ENCODE measurements around the gene PRODH2.
A peak's percentile ranks its signal among the peaks of the same experiment; 100 is the strongest.

The PRODH2 gene

GRCh38 chr19:35807633-35808032, 5.0 kb downstream of the PRODH2 start:
- H3K27ac ChIP-seq (ENCODE audit: low read depth, low read length): no peak overlapping the region
- H3K27me3 ChIP-seq (ENCODE audit: insufficient read depth, low read length, poor library complexity): no peaks in the 10 kb centered on the region

DNA sequence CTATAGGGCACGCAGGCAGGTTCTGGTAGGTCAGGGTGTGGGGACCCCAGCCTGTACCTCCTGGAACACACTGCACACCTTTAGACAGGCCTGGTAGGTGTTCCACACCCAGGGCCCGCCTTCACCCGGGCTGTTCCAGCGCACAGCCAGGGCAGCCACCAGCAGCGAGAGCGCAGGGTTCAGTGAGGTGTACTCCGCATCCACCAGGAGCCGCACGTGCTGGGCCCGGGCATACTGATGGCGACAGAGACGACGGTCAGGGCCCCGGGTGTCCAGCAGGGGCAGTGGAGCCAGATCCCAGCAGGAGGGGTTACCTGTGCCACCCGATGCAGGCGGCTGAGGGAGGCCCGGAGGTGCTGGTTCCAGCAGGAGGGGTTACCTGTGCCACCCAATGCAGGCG, 6.0 kb downstream of the PRODH2 start:
- DNase-seq: no peak
- WGBS (ENCODE audit: extremely low coverage, insufficient coverage, low lambda C conversion rate): no CpG with 5 or more reads among the region's 18 CpGs
- Histone ChIP-seq H2BK5ac (ENCODE audit: low read length) (no peak overlapping the region), H3K4me1 (ENCODE audit: control insufficient read depth, low read depth, low read length) (no peaks in the 10 kb centered on the region), H3K27ac (ENCODE audit: low read depth, low read length) (no peak overlapping the region), H3K56ac (ENCODE audit: low read length) (no peak overlapping the region), H3K18ac (ENCODE audit: low read length) (no peak overlapping the region), H3K79me1 (ENCODE audit: low read length) (no peaks in the 10 kb centered on the region), H3K4me2 (ENCODE audit: low read length) (no peak overlapping the region), H2BK15ac (replicated peaks; ENCODE audit: low read depth) (no peak overlapping the region), H3K36me3 (ENCODE audit: control insufficient read depth, insufficient read depth, low read length) (no peaks in the 10 kb centered on the region), H3K79me2 (ENCODE audit: control insufficient read depth, insufficient read depth, low read length) (no peaks in the 10 kb centered on the region), H3K4ac (ENCODE audit: low read depth, low read length) (no peak overlapping the region), H3K23ac (ENCODE audit: low read length) (no peak overlapping the region), H2BK120ac (ENCODE audit: low read depth, low read length) (no peak overlapping the region), H3K4me3 (ENCODE audit: low read length) (no peak overlapping the region), H3K9ac (ENCODE audit: low read length) (no peak overlapping the region), H2AK5ac (ENCODE audit: low read length) (no peak overlapping the region), H3K27me3 (ENCODE audit: insufficient read depth, low read length, poor library complexity) (no peaks in the 10 kb centered on the region), H4K8ac (ENCODE audit: low read depth, low read length) (no peak overlapping the region), H4K5ac (ENCODE audit: low read length) (no peak overlapping the region)

More at GRCh38 chr19:35807633-35808032, 5.0 kb downstream of the PRODH2 start:
- Histone ChIP-seq H2BK5ac (ENCODE audit: low read length) (no peak overlapping the region), H3K4me2 (ENCODE audit: low read length) (no peak overlapping the region), H3K79me1 (ENCODE audit: low read length) (no peaks in the 10 kb centered on the region), H3K79me2 (ENCODE audit: control insufficient read depth, insufficient read depth, low read length) (no peaks in the 10 kb centered on the region), H3K9ac (ENCODE audit: low read length) (no peak overlapping the region), H2AK5ac (ENCODE audit: low read length) (no peak overlapping the region), H3K4ac (ENCODE audit: low read depth, low read length) (no peak overlapping the region), H2BK15ac (replicated peaks; ENCODE audit: low read depth) (no peak overlapping the region), H3K4me1 (ENCODE audit: control insufficient read depth, low read depth, low read length) (no peaks in the 10 kb centered on the region), H4K5ac (ENCODE audit: low read length) (no peak overlapping the region), H3K23ac (ENCODE audit: low read length) (no peak overlapping the region), H3K4me3 (ENCODE audit: low read length) (no peak overlapping the region), H4K8ac (ENCODE audit: low read depth, low read length) (no peak overlapping the region), H2BK120ac (ENCODE audit: low read depth, low read length) (no peak overlapping the region), H3K36me3 (ENCODE audit: control insufficient read depth, insufficient read depth, low read length) (no peaks in the 10 kb centered on the region), H3K56ac (ENCODE audit: low read length) (no peak overlapping the region), H3K18ac (ENCODE audit: low read length) (no peak overlapping the region)
- no peak for DNase-seq
- WGBS (ENCODE audit: extremely low coverage, insufficient coverage, low lambda C conversion rate): no CpG with 5 or more reads among the region's 5 CpGs

DNA sequence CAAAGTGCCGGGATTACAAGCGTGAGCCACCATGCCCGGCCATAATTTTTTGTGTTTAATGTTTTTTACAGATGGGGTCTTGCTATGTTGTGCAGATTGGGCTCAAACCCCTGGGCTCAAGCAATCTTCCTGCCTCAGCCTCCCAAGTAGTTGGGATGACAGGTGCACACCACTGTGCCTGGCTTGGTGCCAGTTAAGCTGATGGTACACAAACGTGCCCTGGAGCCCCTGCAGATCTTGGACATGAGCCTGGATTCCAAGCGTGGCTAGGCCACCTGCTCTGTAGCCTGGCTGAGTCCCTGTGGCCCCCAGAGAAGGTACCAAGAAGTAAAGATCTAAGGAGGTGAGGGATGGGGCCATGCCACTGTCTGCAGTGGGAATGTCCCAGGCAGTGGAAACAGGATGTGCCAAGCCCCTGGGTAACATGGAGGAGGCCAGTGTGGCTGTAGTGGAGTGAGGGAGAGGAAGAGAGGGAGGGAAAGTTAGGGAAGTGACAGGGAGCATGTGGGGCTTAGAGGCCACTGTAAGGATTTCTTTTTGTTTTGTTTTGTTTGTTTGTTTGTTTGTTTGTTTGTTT, 7.0 kb downstream of the PRODH2 start:
- no peak overlapping the region for H3K18ac ChIP-seq (ENCODE audit: low read length)
- H4K8ac ChIP-seq (ENCODE audit: low read depth, low read length): no peak overlapping the region
- no peak overlapping the region for H3K27ac ChIP-seq (ENCODE audit: low read depth, low read length)
- H3K23ac ChIP-seq (ENCODE audit: low read length): no peak overlapping the region
- H3K79me1 ChIP-seq (ENCODE audit: low read length): no peaks in the 10 kb centered on the region
- no peak overlapping the region for H3K4me3 ChIP-seq (ENCODE audit: low read length)
- no peaks in the 10 kb centered on the region for H3K79me2 ChIP-seq (ENCODE audit: control insufficient read depth, insufficient read depth, low read length)
- no peak overlapping the region for H2AK5ac ChIP-seq (ENCODE audit: low read length)
- no peaks in the 10 kb centered on the region for H3K36me3 ChIP-seq (ENCODE audit: control insufficient read depth, insufficient read depth, low read length)
- H2BK120ac ChIP-seq (ENCODE audit: low read depth, low read length): no peak overlapping the region
- H2BK15ac ChIP-seq (replicated peaks; ENCODE audit: low read depth): no peak overlapping the region
- no peak overlapping the region for H3K4me2 ChIP-seq (ENCODE audit: low read length)
- WGBS (ENCODE audit: extremely low coverage, insufficient coverage, low lambda C conversion rate): no CpG with 5 or more reads among the region's 5 CpGs
- no peak for DNase-seq
- no peak overlapping the region for H2BK5ac ChIP-seq (ENCODE audit: low read length)
- H3K9ac ChIP-seq (ENCODE audit: low read length): no peak overlapping the region
- no peak overlapping the region for H3K56ac ChIP-seq (ENCODE audit: low read length)
- H3K27me3 ChIP-seq (ENCODE audit: insufficient read depth, low read length, poor library complexity): no peaks in the 10 kb centered on the region
- no peak overlapping the region for H3K4ac ChIP-seq (ENCODE audit: low read depth, low read length)
- no peak overlapping the region for H4K5ac ChIP-seq (ENCODE audit: low read length)
- H3K4me1 ChIP-seq (ENCODE audit: control insufficient read depth, low read depth, low read length): no peaks in the 10 kb centered on the region

DNA sequence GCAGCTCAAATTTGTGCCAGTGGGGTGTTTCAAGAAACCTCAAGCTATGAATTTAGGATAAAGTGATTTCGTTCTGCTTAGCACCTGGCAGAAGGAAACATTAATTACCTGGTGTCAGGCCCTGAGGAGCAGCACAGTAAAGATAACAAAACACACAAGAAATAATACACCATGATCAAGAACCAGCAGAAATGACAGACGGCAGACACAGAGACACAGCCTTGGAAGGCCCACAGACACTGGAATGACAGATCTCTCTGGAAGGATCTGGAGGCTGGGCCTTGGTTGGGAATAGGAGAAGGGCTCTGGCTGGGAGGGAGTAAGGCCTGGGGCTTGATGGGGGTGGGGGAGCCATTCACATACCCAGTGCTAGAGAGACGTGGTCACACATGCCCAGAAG, 10.8 kb downstream of the PRODH2 start:
- H3K27me3 ChIP-seq (ENCODE audit: insufficient read depth, low read length, poor library complexity): peaks cover 2% of the 10 kb centered on the region
- WGBS (ENCODE audit: extremely low coverage, insufficient coverage, low lambda C conversion rate): no CpG with 5 or more reads among the region's 3 CpGs

GRCh38 chr19:35797663-35798062, 15.0 kb downstream of the PRODH2 start:
- WGBS (ENCODE audit: extremely low coverage, insufficient coverage, low lambda C conversion rate): no CpG with 5 or more reads among the region's 15 CpGs
- no peaks in the 10 kb centered on the region for H3K79me1 ChIP-seq (ENCODE audit: low read length)
- peaks cover 2% of the 10 kb centered on the region for H3K4me1 ChIP-seq (ENCODE audit: control insufficient read depth, low read depth, low read length)
- no peak overlapping the region for H3K18ac ChIP-seq (ENCODE audit: low read length)
- H2BK15ac ChIP-seq (replicated peaks; ENCODE audit: low read depth): no peak overlapping the region
- H2BK5ac ChIP-seq (ENCODE audit: low read length): no peak overlapping the region
- peak overlapping the region; percentile 84 for H3K56ac ChIP-seq (ENCODE audit: low read length)
- H2AK5ac ChIP-seq (ENCODE audit: low read length): no peak overlapping the region
- H2BK120ac ChIP-seq (ENCODE audit: low read depth, low read length): no peak overlapping the region
- DNase-seq: peak; percentile 55
- no peak overlapping the region for H4K5ac ChIP-seq (ENCODE audit: low read length)
- no peak overlapping the region for H3K23ac ChIP-seq (ENCODE audit: low read length)
- H3K4me2 ChIP-seq (ENCODE audit: low read length): no peak overlapping the region
- peaks cover 7% of the 10 kb centered on the region for H3K27me3 ChIP-seq (ENCODE audit: insufficient read depth, low read length, poor library complexity)
- H3K36me3 ChIP-seq (ENCODE audit: control insufficient read depth, insufficient read depth, low read length): no peaks in the 10 kb centered on the region
- H3K79me2 ChIP-seq (ENCODE audit: control insufficient read depth, insufficient read depth, low read length): no peaks in the 10 kb centered on the region
- no peak overlapping the region for H3K27ac ChIP-seq (ENCODE audit: low read depth, low read length)
- H3K9ac ChIP-seq (ENCODE audit: low read length): peak overlapping the region; percentile 51
- H3K4me3 ChIP-seq (ENCODE audit: low read length): no peak overlapping the region
- H3K4ac ChIP-seq (ENCODE audit: low read depth, low read length): no peak overlapping the region
- H4K8ac ChIP-seq (ENCODE audit: low read depth, low read length): no peak overlapping the region

More for the DNA sequence above, 10.8 kb downstream of the PRODH2 start:
- Histone ChIP-seq H2BK5ac (ENCODE audit: low read length) (no peak overlapping the region), H3K4me2 (ENCODE audit: low read length) (no peak overlapping the region), H4K8ac (ENCODE audit: low read depth, low read length) (no peak overlapping the region), H3K23ac (ENCODE audit: low read length) (no peak overlapping the region), H2AK5ac (ENCODE audit: low read length) (no peak overlapping the region), H3K4me1 (ENCODE audit: control insufficient read depth, low read depth, low read length) (peaks cover 2% of the 10 kb centered on the region), H3K56ac (ENCODE audit: low read length) (no peak overlapping the region), H3K79me1 (ENCODE audit: low read length) (no peaks in the 10 kb centered on the region), H3K79me2 (ENCODE audit: control insufficient read depth, insufficient read depth, low read length) (no peaks in the 10 kb centered on the region), H2BK15ac (replicated peaks; ENCODE audit: low read depth) (no peak overlapping the region), H3K36me3 (ENCODE audit: control insufficient read depth, insufficient read depth, low read length) (no peaks in the 10 kb centered on the region), H4K5ac (ENCODE audit: low read length) (no peak overlapping the region), H3K4me3 (ENCODE audit: low read length) (no peak overlapping the region), H3K9ac (ENCODE audit: low read length) (no peak overlapping the region), H2BK120ac (ENCODE audit: low read depth, low read length) (no peak overlapping the region), H3K4ac (ENCODE audit: low read depth, low read length) (no peak overlapping the region), H3K27ac (ENCODE audit: low read depth, low read length) (no peak overlapping the region), H3K18ac (ENCODE audit: low read length) (no peak overlapping the region)
- no peak for DNase-seq

All from mesendoderm (in vitro differentiated cells).